Esophagus muscularis mucosa (tissue), 3 donors: Measurements from ENCODE around the gene LRRIQ1.

Experiments
- POLR2A ChIP-seq: fragments of 450-650 bp; IDR thresholded peaks from one replicate; pipeline ENCODE4 v1.6.1; 2017; ENCODE audit warnings: antibody characterized with exemption, moderate library complexity, mild to moderate bottlenecking, low read depth
- TF ChIP-seq, protein P1 (sequence below), 3 experiments: fragments of 200-600 bp in 2 of 3; fragments of 450-650 bp in 1 of 3; sonication (generic) in 2 of 3; IDR thresholded peaks; one replicate each; pipeline ENCODE4 v1.5.1; 2017 to 2019; ENCODE audit warnings: antibody characterized with exemption in 3 of 3, mild to moderate bottlenecking in 2 of 3, moderate library complexity in 1 of 3

DNA sequence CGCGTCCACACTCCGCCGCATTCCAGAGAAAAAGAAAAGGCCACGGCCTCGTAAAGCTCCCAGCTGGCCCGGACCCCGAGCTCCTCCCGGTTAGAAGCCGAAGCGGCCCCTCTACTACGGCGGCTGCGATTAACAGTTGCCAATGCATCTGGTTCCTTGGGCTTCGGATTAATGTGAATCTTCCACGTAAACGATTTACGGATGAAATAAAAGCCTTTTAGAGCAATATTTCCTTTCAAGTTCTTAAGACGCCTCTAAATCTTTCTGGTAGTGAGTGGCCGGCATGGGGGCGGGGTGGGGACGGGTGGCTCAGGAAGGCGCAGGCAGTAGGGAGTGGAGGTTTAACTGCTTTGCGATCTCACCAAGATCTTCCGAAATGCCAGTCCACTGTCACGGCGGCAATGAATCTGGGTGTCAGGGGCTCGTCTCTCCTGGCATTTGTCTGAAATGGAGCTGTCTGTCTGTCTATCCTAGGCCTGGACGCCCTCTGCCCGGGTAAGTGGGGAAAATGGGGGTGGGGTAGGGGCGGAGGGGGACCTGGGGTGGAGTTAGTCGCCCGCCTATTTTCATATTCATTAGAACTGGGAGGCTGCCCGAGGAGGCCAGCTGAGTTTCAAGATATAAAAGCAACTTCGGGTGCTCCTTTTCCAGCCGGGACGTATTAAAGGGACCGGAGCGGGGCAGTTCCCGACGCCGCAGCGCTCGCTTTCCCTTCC lies 243.5 kb downstream of the LRRIQ1 start:
- TF ChIP-seq, protein P1, sequence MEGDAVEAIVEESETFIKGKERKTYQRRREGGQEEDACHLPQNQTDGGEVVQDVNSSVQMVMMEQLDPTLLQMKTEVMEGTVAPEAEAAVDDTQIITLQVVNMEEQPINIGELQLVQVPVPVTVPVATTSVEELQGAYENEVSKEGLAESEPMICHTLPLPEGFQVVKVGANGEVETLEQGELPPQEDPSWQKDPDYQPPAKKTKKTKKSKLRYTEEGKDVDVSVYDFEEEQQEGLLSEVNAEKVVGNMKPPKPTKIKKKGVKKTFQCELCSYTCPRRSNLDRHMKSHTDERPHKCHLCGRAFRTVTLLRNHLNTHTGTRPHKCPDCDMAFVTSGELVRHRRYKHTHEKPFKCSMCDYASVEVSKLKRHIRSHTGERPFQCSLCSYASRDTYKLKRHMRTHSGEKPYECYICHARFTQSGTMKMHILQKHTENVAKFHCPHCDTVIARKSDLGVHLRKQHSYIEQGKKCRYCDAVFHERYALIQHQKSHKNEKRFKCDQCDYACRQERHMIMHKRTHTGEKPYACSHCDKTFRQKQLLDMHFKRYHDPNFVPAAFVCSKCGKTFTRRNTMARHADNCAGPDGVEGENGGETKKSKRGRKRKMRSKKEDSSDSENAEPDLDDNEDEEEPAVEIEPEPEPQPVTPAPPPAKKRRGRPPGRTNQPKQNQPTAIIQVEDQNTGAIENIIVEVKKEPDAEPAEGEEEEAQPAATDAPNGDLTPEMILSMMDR (IDR thresholded peaks at IDR 0.05): no peak
- TF ChIP-seq POLR2A: no peak
